Left kidney (tissue), 2 donors: Measurements from ENCODE around the gene DNAH17. TPM values are rescaled to one million over a fixed set of nuclear protein-coding genes. Genes with fewer than 3 reads are reported as not detected.

Experiments used
- DNase-seq: peaks from one replicate; pipeline ENCODE4 v3.0.0-alpha.2; 2013
- polyA plus RNA-seq: library from polyadenylated mRNA; unstranded; fragments of 120-200 nt; gene quantifications from one replicate; pipeline ENCODE4 v1.2.1, GENCODE V29; 2013; ENCODE audit not compliant: insufficient read length

DNAH17 gene
- polyA plus RNA-seq, 1 donor: 3.6 TPM

DNA sequence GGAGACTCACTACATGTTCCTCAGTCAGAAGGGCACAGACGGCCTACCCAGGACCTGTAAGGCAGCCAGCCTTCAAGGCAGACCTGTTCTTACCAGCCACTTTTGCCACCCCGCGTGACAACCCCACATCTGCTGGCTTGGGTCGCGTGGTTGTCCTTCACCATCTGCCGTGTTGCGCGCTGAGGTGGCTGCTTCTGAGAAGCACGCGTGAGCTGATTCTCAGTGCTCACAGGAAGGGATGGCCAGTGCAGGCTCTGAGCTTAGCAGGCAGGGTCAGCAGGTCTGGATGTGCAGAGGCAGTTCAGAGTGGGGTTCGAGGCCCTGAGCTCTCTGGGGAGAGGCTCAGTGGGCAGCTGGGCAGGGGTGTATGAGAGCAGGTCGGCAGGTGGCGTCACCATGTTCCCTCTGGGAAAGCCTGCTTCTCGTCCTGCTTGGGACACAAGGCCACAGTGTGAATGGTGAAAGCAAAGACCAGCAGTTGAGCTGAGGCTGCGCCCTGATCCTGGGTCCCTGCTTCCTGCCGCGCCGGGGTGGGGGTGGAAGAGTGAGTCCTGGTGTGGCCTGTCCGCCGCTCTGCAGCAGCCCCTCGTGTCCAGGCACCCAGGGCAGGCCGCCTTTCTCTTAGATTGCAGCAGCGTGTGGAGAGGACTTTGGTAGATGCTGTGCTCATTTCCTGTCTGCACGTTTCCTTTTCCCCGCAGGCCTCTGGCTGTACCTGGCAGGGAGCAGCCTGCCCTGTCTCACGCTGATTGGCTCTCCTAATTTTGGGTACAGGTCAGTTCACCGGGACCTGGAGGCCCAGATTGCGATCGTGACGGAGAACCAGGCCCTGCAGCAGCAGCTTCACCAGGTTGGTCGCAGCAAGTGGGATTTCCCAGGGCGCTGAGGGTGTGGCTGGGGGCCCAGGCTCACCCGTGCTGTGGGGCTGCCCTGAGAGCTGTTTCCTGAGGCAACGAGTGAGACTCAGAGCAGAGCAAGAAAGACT, 162.7 kb downstream of the DNAH17 start:
- DNase-seq: no peak

DNA sequence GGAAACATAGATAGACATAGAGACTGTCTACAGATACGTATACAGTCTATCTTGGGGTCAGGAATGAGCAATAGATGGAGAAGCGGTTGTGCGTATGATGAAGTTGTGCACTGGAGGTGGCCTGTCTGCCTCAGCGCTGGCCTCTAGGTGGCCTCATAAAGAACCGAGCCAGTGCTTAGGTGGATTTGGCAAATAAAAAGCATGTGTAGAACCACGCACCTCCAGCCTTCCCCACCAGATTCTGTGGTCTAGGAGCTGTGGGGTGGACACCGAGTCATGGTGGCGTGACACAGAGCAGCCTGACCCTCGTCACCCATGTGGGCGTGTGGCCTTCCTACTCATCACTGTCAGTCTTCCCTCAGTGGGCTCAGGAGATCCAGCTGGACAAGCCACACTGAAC, 164.8 kb downstream of the DNAH17 start:
- DNase-seq: no peak

DNA sequence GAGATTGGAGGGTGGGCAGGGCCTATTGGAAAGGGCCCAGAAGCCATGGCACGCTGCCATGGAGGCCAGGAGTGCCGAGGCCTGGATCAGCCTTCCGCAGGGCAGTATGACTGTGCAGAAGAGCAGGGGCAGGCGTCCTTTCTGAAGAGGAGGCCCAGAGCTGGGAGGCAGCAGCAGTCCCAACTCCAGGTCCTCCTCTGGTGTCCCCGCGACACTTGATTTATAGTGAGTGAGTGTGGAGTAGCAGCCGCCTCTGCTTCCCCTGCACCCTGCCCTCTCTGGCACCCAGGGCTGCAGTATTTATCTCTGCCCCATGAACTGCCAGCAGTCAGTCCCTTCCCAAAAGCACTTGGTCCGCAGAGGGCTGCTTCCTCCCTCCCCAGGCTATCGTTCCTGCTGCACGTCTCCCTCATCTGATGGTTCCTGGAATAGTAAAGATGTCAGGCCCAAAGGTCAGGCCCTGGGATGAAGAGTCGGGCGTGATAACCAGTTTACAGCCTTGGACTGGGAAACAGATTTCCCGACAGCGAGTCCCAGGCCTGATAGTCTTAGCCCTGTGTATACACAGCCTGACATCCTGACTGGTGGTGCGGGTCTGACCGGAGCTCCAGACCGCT, 165.8 kb downstream of the DNAH17 start:
- DNase-seq: no peak

GRCh38 chr17:78409191-78409928, 167.8 kb downstream of the DNAH17 start:
- DNase-seq: no peak

DNA sequence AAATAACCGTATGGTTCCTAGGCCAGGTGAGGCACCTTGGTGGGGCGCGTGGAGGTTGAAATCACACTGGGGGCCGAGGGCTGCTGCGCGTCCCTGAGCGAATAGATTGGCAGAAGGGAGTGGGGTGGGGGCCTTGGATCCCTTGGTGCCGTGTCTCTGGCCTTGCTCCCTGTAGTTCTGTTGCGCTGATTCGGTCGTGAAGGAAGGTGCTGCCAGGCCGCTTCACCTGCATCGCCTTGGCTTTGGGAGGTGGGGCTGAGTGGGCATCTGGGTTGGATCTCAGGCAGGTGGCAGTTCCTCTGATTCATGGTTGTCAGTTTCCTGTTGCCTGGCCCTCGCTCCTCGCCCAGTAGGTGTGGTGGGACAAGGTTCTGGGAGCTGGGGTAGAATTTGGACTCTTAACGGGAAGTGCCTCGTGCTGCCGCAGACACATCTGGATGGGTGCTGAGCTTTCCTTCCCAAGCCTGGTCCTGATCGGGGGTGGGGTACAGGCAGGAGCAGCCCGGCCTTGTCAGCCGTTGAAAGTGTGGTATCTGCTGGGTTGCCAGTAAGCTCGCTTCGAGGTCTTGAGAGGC, 168.6 kb downstream of the DNAH17 start:
- DNase-seq: no peak

- no peak for DNase-seq
Measured at GRCh38 chr17:78407387-78408000, 169.7 kb downstream of the DNAH17 start.

DNA sequence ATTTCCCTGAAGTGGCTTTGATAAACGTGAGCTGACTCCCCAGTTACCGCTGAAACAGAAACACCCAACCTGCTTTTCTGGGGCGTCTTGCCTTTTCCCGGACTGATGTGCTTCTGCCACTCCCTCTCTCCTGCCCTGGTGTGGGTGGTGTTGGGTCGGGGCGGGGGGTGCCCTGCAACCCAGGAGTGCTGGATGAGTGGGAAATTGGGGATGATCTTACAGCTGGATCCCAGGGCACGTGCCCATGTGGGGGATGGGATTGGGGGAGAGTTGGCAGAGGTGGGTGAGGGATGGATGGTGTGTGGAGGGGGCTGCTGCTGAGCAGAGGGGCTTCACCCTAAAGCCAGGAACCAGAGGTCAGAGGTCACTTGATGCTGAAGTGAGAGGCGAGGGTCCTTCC, 170.3 kb downstream of the DNAH17 start:
- DNase-seq: no peak

DNA sequence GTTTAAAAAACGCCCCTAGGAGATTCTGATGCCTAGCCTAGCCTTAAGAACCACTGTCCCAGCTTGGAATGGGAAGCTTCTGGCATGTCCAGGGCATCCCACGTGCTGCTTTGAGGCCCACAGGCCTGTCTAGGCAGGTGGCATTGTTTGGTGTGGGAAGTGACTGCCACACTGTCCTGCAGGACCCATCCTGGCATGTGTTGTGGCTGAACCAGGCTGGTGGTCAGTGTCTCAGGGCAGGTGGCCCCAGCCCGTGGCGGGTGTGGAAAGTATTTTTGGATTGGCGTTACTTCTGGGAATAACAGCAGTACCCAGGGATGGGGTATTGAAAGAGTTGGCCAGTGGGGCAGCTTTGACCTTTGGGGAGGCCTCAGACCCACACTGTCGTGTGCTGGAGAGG, 170.8 kb downstream of the DNAH17 start:
- no peak for DNase-seq

DNA sequence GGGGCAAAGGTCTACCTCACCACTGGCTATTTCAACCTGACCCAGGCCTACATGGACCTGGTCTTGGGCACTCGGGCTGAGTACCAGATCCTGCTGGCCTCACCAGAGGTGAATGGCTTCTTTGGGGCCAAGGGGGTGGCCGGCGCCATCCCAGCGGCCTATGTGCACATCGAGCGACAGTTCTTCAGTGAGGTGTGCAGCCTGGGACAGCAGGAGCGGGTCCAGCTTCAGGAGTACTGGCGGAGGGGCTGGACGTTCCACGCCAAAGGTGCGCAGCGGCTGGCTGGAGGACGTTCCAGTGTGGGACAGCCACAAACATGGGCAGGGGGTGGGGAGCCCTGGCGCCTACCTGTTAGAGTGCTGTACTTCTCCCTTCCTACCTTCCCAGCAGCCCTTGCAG, 173.4 kb downstream of the DNAH17 start:
- DNase-seq: no peak

DNA sequence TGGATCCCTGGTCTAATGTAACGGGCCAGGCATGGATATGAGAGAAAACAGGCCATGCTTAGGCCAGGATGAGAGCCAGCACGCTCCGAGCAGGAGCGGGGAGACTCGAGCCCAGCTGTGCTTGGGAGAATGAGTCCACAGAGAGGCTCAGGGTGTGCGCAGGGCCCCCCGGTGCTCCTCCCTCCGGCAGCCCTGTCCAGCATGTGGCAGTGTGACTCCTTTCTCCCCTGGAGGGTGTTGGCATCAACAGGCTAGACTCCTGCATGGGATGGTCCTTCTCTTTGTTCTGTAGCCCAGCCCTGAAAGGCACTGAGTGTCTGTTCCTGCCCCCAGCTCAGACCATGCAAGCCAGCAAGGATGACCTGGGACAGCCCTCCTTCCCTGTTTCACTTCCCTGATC, 175.3 kb downstream of the DNAH17 start:
- no peak for DNase-seq

DNA sequence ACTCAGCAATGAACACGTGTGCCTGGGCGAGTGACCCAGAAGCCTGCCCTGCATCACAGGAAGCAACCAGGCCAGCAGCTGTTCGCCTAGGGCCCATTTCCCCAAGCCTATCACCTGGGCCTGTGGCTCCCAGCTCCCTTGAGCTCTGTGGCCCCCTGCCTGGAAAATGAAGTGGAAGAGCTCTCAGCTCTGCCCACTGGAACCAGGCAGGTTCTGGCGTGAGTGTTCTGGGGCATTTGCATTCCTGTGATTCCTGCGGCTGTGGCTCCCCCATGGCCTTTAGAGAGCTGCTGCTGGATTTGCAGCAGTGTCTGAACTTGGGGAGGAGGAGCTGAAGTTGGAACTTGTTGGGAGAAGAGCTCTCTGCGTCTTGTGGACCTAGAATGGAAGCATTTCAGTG, 175.9 kb downstream of the DNAH17 start:
- no peak for DNase-seq

DNA sequence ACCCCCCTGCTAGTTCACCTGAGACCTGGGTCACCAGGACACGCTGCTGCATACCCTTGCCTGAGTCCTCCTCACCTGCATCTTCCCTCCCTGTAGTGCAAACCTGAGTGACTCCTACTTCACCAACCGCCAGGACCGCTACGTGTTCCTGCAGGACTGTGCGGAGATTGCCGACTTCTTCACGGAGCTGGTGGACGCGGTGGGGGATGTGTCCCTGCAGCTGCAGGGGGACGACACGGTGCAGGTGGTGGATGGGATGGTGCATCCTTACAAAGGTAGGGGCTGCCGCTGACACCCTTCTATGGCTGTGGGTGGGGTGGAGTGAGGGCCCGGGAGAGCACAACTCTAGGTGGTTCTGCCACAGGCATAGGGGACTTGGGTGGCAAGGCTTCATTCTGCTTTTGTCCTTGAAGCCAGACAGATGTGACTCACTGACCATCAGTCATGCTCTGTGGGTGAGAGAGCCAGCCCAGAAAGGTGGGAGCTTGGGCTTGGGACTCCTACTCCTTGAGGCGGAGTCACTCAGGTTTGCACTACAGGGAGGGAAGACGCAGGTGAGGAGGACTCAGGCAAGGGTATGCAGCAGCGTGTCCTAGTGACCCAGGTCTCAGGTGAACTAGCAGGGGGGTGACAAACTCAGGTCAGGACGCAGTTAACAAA, 176.5 kb downstream of the DNAH17 start:
- DNase-seq: no peak

DNA sequence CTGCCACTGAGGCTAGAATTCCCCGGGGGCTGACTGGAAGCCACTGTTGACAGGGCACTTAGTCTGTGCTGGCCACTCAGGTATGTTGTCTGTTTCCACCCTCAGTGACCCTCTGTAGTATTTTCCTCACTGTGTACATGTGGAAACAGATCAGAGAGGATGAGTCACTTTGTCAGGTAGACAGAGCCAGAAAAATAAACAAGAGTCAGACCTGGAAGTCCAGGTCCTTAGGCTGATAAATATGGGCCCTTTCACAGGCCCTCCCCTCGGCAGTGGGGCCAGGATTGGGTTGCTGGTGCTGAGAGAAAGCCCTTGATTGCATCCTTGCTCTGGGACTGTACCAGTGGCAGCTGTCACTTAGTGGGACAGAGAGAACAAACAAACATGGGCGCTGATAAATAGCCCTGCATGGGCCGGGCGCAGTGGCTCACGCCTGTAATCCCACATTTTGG, 177.5 kb downstream of the DNAH17 start:
- no peak for DNase-seq

GRCh38 chr17:78399028-78399692, 178.0 kb downstream of the DNAH17 start:
- no peak for DNase-seq

- DNase-seq: no peak
Measured at GRCh38 chr17:78398390-78398789, 178.8 kb downstream of the DNAH17 start.

DNA sequence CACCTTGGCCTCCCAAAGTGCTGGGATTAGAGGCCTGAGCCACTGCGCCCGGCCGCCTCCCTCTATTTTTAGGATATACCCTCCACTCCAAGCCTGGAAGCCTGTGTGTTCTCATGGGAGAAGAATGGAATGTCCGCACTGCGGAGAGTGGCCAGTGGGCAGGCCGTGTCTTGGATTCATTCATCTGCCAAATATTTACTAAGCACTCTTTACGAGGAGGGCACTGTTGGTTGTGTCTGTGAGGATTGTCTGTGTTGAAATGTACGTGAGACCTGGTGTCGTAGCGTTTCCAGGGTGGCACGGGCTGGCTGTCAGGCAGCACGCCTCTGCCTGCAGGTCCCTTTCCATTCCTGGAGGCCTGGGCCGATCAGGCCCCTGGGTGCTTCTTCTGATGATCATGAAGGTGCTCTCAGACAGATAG, 179.5 kb downstream of the DNAH17 start:
- no peak for DNase-seq

GRCh38 chr17:78396441-78397337, 180.5 kb downstream of the DNAH17 start:
- no peak for DNase-seq

- DNase-seq: no peak
Measured at GRCh38 chr17:78395155-78395554, 182.0 kb downstream of the DNAH17 start.

DNA sequence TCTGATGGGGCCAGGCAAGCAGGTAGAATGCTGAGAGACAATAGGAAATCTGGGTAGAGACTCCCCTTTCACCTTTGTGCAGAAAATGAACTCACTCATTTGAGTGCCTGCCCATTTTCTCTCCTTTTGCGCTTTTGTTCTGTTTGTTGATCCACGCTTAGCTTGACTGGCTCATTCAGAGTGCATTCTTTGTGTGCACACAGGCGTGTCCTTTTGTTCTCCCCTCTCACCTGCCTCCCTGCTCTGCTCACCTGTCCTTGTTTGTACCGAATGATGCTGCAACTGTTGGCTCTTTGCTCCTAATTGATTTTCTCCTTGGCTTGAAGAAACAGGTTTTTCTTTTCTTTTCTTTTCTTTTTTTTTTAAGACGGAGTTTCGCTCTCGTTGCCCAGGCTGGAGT, 183.0 kb downstream of the DNAH17 start:
- no peak for DNase-seq

GRCh38 chr17:78393575-78393974, 183.6 kb downstream of the DNAH17 start:
- DNase-seq: no peak
